Neural crest cell (in vitro differentiated cells): ENCODE results near the gene COL3A1. TPM values are rescaled to one million over a fixed set of nuclear protein-coding genes. Genes with fewer than 3 reads are reported as not detected.

Source experiments
- DNase-seq: peaks from one replicate; pipeline ENCODE4 v3.0.0; 2021; ENCODE audit warnings: low read depth, mixed read lengths, low spot score
- H3K27ac Mint-ChIP-seq: one replicate; pipeline ENCODE4 v1.8.0; 2021; ENCODE audit warnings: mild to moderate bottlenecking, mixed read lengths; ENCODE audit not compliant: unreplicated experiment
- H3K27me3 Mint-ChIP-seq: 2 replicates; pipeline ENCODE4 v1.8.0; 2021; ENCODE audit warnings: low read depth, mild to moderate bottlenecking, mixed read lengths
- H3K36me3 Mint-ChIP-seq: 2 replicates; pipeline ENCODE4 v1.8.0; 2021; ENCODE audit warnings: low read depth, mild to moderate bottlenecking, mixed read lengths
- H3K4me1 Mint-ChIP-seq: 2 replicates; pipeline ENCODE4 v1.8.0; 2021; ENCODE audit warnings: mixed read lengths
- H3K4me3 Mint-ChIP-seq: one replicate; pipeline ENCODE4 v1.8.0; 2021; ENCODE audit warnings: mild to moderate bottlenecking, mixed read lengths
- H3K9me3 Mint-ChIP-seq: 2 replicates; pipeline ENCODE4 v1.8.0; 2021; ENCODE audit warnings: mixed read lengths
- total RNA-seq: library from RNA; stranded (reverse); gene quantifications from 2 replicates; pipeline ENCODE4 v1.2.1, GENCODE V29; 2021
- TF ChIP-seq, protein P1 (sequence below): fragments of 200-600 bp; sonication (generic); conservative IDR thresholded peaks from 2 replicates; pipeline ENCODE4 v1.5.0; 2021; ENCODE audit warnings: antibody characterized with exemption, mild to moderate bottlenecking

COL3A1 gene
- total RNA-seq, 1 donor from 2014 or later = 14.9 TPM

GRCh38 chr2:188957646-188958045 lies 16.5 kb upstream of the COL3A1 start:
- Mint-ChIP-seq H3K4me3 (no peak overlapping the region), H3K27ac (no peak overlapping the region), H3K27me3 (no peaks in the 10 kb centered on the region), H3K4me1 (no peaks in the 10 kb centered on the region), H3K9me3 (peaks cover 14% of the 10 kb centered on the region), H3K36me3 (no peaks in the 10 kb centered on the region)
- TF ChIP-seq, protein P1, sequence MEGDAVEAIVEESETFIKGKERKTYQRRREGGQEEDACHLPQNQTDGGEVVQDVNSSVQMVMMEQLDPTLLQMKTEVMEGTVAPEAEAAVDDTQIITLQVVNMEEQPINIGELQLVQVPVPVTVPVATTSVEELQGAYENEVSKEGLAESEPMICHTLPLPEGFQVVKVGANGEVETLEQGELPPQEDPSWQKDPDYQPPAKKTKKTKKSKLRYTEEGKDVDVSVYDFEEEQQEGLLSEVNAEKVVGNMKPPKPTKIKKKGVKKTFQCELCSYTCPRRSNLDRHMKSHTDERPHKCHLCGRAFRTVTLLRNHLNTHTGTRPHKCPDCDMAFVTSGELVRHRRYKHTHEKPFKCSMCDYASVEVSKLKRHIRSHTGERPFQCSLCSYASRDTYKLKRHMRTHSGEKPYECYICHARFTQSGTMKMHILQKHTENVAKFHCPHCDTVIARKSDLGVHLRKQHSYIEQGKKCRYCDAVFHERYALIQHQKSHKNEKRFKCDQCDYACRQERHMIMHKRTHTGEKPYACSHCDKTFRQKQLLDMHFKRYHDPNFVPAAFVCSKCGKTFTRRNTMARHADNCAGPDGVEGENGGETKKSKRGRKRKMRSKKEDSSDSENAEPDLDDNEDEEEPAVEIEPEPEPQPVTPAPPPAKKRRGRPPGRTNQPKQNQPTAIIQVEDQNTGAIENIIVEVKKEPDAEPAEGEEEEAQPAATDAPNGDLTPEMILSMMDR = no peak
- DNase-seq = no peak

GRCh38 chr2:188963741-188964140 lies 10.4 kb upstream of the COL3A1 start:
- no peaks in the 10 kb centered on the region for H3K36me3 Mint-ChIP-seq
- H3K27ac Mint-ChIP-seq = no peak overlapping the region
- DNase-seq = no peak
- no peak overlapping the region for H3K4me3 Mint-ChIP-seq
- no peaks in the 10 kb centered on the region for H3K4me1 Mint-ChIP-seq
- TF ChIP-seq, protein P1 = no peak
- H3K9me3 Mint-ChIP-seq = peaks cover 14% of the 10 kb centered on the region
- no peaks in the 10 kb centered on the region for H3K27me3 Mint-ChIP-seq

DNA sequence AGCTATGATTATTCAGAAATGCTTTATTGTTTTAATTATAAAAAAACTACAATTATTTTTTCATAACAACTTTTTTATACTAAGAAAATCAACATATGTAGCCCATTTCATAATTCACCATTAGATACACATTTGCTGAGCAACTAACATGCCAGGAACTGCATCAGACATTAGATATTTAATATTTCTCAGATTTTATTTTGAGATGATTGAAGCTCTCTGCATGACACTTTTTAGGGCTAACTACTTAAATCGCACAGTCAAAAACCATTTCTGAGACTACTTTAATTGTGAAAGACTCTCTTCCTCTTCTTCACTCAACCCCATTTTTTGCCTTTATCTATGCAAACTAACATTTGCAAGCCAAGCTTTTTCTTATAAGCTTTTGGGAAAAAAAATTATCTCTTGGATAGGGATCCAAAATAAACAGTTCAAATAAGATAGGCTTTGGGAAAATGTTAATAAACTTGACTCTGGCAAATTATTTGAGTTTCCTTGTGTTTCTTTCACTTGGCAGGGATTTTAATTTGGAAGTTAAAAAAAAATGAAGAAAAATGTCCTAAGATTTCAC lies 9.1 kb upstream of the COL3A1 start:
- Mint-ChIP-seq H3K9me3 (peaks cover 11% of the 10 kb centered on the region), H3K27ac (no peak overlapping the region), H3K27me3 (no peaks in the 10 kb centered on the region), H3K4me3 (no peak overlapping the region), H3K4me1 (no peaks in the 10 kb centered on the region), H3K36me3 (no peaks in the 10 kb centered on the region)
- TF ChIP-seq, protein P1 = no peak
- no peak for DNase-seq

DNA sequence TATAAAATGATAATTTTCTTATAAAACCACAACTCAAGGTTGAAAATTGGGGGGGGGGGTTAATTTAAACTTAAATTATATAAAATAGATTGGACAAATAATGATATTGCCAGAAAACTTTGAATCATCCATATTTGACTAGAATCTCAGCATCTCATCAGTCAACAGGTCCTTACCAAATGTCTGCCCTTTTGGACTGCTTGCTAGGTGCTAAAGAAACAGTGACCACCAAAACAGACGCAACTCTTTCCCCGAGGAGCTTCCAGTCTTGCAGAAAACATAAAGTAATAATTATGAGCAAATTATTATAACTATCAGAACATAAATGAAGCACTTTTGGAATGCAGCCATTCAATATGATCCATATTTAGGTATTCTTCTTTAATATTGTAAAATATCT lies 8.6 kb upstream of the COL3A1 start:
- Mint-ChIP-seq H3K4me3 (no peak overlapping the region), H3K27ac (no peak overlapping the region), H3K9me3 (peaks cover 11% of the 10 kb centered on the region), H3K27me3 (no peaks in the 10 kb centered on the region), H3K4me1 (no peaks in the 10 kb centered on the region), H3K36me3 (no peaks in the 10 kb centered on the region)
- TF ChIP-seq, protein P1 = no peak
- DNase-seq = no peak

DNA sequence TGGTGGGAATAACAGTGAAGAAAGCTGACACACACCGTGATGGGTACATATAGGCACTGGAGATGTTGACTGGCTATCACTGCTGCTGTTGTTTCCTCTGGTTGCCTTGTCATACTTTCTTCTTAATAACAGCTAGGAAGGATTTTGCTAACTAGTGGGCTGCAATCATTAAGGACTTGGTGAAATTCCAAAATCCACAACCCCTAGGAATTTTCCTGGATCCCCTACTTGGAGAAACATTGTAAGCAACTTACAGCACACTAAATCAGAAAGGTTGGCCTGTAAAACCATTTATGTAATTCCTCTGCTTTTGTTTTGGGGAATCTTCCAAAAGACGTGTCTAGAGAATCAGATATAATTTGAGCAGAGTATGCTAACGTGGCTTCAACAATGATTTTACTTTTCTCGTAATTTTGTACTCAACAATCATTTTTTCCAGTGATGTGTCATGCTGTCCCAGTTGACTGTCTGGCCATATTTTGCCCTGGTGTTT lies 8.0 kb upstream of the COL3A1 start:
- no peak overlapping the region for H3K27ac Mint-ChIP-seq
- TF ChIP-seq, protein P1 = no peak
- no peak for DNase-seq
- H3K4me1 Mint-ChIP-seq = no peaks in the 10 kb centered on the region
- H3K9me3 Mint-ChIP-seq = peaks cover 7% of the 10 kb centered on the region
- no peaks in the 10 kb centered on the region for H3K27me3 Mint-ChIP-seq
- no peaks in the 10 kb centered on the region for H3K36me3 Mint-ChIP-seq
- H3K4me3 Mint-ChIP-seq = no peak overlapping the region
